SU-DHL-6 (cell line): ENCODE measurements around the gene CFAP100.

Source experiments
- EZH2phosphoT487 ChIP-seq: fragments of 200-600 bp; sonication (generic), shearing (Covaris generic); conservative IDR thresholded peaks from 2 replicates; pipeline ENCODE4 v1.6.1; 2018; ENCODE audit warnings: mild to moderate bottlenecking, antibody characterized with exemption, low read length, moderate library complexity, mixed read lengths
- TF ChIP-seq, protein P1 (sequence below): fragments of 200-600 bp; sonication (generic); IDR thresholded peaks from one replicate; pipeline ENCODE4 v1.5.1; 2017; ENCODE audit warnings: antibody characterized with exemption, mild to moderate bottlenecking, low read length, moderate library complexity; ENCODE audit not compliant: insufficient read depth, poor library complexity, severe bottlenecking

DNA sequence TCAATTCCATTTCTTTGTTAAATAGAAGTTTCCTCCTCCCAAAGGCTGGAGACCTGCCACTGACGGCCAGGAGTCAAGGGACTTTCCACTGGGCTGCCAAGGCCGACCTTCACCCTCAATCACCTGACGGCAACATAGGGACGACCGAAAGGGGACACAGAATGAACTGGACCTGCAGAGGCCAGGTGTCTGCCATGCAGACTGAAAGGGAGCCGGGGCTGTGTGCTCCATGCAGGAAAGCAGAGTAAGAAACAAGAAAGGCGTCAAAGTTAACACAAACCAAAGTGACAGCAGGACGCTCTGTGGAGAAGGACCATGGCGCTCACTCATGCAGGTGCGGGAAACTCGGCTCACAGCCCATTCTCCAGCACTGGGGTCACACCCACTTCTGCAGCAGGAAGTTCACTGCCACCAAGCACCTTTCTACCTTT is 54.9 kb downstream of the CFAP100 start:
- TF ChIP-seq, protein P1, sequence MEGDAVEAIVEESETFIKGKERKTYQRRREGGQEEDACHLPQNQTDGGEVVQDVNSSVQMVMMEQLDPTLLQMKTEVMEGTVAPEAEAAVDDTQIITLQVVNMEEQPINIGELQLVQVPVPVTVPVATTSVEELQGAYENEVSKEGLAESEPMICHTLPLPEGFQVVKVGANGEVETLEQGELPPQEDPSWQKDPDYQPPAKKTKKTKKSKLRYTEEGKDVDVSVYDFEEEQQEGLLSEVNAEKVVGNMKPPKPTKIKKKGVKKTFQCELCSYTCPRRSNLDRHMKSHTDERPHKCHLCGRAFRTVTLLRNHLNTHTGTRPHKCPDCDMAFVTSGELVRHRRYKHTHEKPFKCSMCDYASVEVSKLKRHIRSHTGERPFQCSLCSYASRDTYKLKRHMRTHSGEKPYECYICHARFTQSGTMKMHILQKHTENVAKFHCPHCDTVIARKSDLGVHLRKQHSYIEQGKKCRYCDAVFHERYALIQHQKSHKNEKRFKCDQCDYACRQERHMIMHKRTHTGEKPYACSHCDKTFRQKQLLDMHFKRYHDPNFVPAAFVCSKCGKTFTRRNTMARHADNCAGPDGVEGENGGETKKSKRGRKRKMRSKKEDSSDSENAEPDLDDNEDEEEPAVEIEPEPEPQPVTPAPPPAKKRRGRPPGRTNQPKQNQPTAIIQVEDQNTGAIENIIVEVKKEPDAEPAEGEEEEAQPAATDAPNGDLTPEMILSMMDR: no peak
- TF ChIP-seq EZH2phosphoT487: no peak
